ENCODE measurements around the gene PNMA1.
"Not testable (repeated sequence)": the region's sequence is repeated elsewhere in the genome, so short reads cannot be mapped to it uniquely, and the experiment has no call there.

PNMA1 gene

GRCh38 chr14:73714656-73715081, 485 bp upstream of the PNMA1 start:
- no peak for DNase-seq

DNA sequence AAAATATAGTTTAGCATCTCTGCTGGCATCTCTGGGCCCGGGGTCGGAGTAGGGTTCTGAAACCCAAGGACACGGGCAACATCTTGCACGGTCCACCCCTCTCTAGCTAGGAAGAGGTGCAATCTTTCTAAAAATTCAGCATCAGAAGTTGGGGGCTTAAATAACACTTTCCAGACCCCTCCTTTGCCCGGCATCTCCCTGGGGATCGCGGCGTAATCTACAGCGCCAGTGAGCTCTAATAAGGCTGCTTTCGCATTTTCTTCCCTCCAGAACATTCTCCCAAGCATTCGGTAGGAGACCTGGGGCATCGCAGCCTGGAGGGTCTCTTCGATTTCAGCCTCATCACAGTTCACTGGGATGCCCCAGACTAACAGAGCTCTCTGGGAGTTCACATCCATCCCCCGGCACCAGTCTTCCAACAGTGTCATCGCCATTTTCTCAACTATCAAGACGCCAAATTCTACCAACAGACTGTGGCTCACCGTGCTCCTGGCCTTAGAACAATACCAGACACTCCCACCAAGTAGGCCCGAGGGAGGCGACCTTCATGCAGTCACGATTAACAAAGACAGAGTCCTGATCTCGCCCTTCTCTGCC, 880 bp downstream of the PNMA1 start:
- DNase-seq = no peak

GRCh38 chr14:73712540-73713180, 1.5 kb downstream of the PNMA1 start:
- no peak for DNase-seq

DNA sequence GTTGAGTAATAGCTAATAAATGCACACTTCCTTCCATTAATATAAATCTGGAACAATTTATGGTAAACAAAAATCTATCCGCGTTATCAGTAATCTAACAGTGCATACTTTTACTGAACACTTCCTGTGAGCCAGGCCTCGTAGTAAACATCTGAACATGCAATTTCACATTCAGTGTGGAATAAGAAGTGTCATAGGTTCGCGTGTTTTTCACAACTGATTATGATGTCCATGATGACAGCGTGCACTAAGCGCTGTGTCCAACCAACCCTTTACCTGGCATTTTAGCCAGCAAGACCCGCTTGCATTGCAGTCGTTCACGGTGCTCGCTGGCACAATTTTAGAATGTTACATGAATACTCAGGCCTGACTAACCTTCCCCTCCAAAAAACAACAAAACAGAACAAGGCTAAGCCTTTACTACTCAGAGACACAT, 2.1 kb downstream of the PNMA1 start:
- DNase-seq = no peak

- DNase-seq = no peak
These were observed 3.4 kb downstream of the PNMA1 start for GRCh38 chr14:73710737-73711136.

DNA sequence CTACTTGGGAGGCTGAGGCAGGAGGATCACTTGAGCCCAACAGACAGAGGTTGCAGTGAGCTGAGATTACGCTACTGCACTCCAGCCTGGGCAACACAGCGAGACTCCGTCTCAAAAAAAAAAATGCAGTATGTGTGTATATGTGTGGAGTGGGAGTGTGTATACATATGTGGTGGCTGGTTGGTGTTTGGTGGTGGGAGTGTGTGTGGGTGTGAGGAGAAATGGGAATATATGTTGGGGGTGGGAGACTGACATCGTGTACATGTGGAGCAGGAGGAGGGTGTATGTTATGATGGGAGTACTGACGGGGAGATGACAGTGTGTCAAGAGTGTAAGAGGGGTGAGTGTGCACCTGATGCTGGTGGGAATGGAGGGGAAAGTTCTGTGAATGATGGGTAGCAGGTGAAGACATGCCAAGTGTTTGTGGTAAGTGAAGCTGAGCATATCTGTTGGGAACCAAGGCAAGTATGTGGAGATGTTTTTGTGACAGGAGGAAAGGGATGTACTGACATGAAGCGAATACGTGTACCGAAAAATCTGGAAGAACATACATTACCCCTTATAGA, 4.2 kb downstream of the PNMA1 start:
- DNase-seq = no peak

DNA sequence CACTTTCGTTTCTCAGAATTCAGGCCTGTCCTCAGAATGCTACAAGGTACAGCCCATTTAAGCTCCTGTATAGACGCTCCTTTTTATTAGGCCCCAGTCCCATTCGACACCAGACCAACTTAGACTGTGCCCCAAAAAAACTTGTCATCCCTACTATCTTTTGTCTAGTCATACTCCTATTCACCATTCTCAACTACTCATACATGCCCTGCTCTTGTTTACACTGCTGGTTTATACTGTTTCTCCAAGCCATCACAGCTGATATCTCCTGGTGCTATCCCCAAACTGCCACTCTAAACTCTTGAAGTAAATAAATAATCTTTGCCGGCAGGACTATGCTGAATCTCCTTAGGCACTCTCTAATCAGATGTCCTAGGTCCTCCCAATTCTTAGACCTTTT, 6.1 kb downstream of the PNMA1 start:
- DNase-seq = not testable (repeated sequence)

DNA sequence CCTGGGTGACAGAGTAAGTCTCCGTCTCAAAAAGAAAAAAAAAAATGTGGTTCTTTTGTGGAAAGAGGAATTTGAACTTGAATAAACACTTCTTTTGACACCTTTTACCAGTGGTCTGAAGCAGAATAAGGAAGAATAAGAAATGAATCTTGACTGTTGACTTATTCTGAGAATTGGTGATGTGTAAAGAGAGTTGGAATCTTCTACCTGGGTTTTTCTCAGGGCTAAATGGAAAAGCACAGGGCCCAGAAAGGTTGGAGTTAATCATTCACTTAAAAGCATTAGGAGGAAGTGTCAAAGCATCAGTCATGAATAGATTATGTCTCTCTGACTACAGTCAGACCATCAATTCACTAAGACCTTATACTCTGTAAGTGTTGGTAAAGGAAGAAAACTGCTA, 13.9 kb downstream of the PNMA1 start:
- DNase-seq = no peak

GRCh38 chr14:73696466-73697400, 17.5 kb downstream of the PNMA1 start:
- DNase-seq = no peak

DNA sequence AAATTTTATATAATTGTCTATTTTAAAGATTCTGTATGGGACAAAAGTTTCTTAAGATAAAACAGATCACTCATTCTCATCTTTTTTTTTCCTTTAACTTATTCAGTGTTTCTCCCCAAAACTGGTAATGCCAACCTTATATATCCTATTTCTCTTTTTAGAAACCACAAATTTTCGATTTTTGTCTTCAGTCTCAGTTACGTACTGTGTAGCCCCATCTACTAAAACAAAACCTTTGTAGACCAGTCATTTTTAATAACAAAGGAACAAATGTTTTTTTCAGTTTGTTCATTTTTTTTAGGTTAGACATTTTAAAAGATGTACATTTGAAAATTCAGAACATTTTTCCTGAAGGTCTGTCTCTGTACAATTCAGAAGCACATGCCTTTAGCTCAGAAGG, 18.2 kb downstream of the PNMA1 start:
- no peak for DNase-seq

DNA sequence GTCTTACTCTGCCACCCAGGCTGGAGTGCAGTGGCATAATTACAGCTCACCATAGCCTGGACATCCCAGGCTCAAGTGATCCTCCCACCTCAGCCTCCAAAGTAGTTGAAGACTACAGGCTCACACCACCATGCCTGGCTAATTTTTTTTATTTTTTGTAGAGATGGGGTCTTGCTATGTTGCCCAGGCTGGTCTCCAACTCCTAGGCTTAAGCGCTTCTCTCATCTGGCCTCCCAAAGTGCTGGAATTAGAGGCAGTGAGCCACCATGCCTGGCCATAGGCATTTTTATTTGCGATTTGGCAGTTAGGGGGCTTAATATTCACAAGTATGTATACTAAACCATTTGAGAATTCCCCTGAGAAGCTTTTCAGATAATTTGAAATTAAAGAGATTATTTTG, 19.1 kb downstream of the PNMA1 start:
- DNase-seq = no peak

DNA sequence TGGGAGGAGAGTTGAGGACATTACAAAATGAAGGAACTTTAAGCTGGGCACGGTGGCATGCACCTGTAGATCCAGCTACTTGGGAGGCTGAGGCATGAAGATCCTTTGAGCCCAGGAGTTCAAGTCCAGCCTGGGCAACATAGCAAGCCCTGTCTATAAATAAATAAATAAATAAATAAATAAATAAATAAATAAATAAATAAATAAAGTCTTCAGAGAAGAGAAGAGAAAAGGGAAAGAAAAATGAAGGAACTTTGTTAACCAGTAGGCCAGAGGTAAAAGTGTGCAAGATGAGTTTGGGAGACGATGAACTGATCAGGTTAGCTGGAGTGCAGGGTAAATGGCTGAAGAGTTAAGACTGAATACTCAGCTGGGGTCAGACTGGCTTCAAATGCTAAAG, 20.1 kb downstream of the PNMA1 start:
- DNase-seq = no peak

- no peak for DNase-seq
These were observed 27.3 kb downstream of the PNMA1 start for GRCh38 chr14:73686901-73687300.

DNA sequence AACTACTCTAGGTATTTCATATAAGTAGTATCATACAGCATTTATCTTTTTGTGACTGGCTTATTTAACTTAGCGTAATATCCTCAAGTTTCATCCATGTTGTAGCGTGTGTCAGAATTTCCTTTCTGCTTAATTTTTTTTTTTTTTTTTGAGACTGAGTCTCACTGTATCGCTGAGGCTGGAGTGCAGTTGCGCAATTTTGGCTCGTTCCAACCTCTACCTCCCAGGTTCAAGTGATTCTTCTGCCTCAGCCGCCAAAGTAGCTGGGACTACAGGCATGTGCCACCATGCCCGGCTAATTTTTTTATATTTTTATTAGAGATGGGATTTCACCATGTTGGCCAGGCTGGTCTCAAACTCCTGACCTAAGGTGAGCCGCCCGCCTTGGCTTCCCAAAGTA, 28.9 kb downstream of the PNMA1 start:
- DNase-seq = no peak

- DNase-seq = no peak
These were observed 29.6 kb downstream of the PNMA1 start for GRCh38 chr14:73684627-73685026.

GRCh38 chr14:73680821-73681220, 33.4 kb downstream of the PNMA1 start:
- DNase-seq = no peak

GRCh38 chr14:73678698-73679097, 35.5 kb downstream of the PNMA1 start:
- no peak for DNase-seq

GRCh38 chr14:73674986-73675385, 39.2 kb downstream of the PNMA1 start:
- no peak for DNase-seq

GRCh38 chr14:73667854-73668253, 46.3 kb downstream of the PNMA1 start:
- DNase-seq = no peak

DNA sequence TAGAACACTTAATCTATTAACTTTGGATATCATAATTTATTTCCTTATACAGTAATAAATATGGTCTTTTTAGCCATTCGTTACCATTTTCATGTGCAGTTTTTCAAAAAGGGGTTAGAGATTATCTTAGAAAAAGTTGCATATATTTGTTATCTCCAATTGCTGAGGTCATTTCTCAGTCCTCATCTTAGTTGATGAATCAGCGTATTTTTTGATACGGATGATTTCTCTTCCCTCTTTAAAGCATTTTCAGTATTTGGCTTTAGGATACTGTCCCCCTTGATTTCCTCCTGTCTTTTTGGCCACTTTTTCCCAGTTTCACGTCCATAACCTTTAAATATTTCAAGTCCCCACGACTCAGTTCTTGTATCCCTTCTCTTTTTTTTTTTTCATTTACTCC, 47.6 kb downstream of the PNMA1 start:
- no peak for DNase-seq

DNA sequence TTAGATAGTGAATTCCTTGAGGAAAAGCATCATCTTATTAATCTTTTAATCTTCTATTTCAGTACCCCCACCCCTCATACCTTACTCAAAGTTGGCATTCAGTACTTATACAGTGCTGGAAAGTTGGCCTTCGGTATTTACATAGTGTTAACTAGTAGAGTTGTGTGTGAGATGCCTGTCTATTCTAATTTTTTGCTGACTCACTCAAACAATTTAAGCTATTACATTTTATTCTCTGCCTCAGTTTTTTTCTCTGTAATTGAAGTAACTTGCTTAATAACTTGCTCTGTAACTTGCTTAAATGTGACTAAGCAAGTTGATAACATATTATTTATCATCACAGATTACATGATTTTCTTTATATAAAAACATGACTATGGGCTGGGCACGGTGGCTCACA, 49.1 kb downstream of the PNMA1 start:
- DNase-seq = no peak

- peak; percentile 55 for DNase-seq
These were observed 50.5 kb downstream of the PNMA1 start for GRCh38 chr14:73663548-73664212.

DNA sequence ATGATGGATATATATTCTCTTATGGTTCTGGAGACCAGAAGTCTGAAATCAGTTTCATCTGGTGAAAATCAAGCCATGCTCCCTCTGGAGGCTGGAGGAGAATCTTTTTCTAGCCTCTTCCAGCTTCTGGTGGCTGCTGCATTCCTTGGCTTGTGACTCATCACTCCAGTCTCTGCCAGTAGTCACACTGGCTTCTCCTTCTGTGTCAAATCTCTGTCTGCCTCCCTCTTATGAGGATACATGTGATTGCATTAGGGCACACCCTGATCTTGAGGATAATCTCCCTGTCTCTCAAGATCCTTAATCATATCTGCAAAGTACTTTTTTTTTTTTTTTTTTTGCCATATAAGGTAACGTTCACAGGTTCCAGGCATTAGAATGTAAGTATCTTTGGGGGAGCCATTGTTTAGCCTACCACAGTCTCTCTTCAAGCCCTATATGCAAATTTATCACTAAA, 51.7 kb downstream of the PNMA1 start:
- DNase-seq = peak; percentile 88
